ENCODE measurements around the gene SELENOK. TPM values are rescaled to one million over a fixed set of nuclear protein-coding genes. Genes with fewer than 3 reads are reported as not detected.

Gene SELENOK
- total RNA-seq, 1 experiment from 2014 or later: 21.9 TPM

GRCh38 chr3:53888232-53888631 is 3.4 kb downstream of the SELENOK start:
- ChIA-PET CTCF (no interaction called here), POLR2A (ENCODE audit: unreplicated experiment) (no interaction called here)
- Histone ChIP-seq H3K27me3 (ENCODE audit: insufficient read depth, low read depth) (no peaks in the 10 kb centered on the region), H3K79me2 (ENCODE audit: low read depth) (peaks cover 28% of the 10 kb centered on the region), H3K4me1 (replicated peaks; ENCODE audit: insufficient read depth) (peaks cover 10% of the 10 kb centered on the region), H3K9me3 (ENCODE audit: insufficient read depth, low read depth) (no peaks in the 10 kb centered on the region), H3K4me2 (no peak overlapping the region), H4K20me1 (ENCODE audit: insufficient read depth) (no peaks in the 10 kb centered on the region; the same call in 1 of the 2 replicates), H3K9me2 (ENCODE audit: insufficient read depth) (no peaks in the 10 kb centered on the region), H3F3A (ENCODE audit: insufficient read depth, low read depth) (peaks cover 6% of the 10 kb centered on the region; the same call in 1 of the 2 replicates), H3K4me3 (no peak overlapping the region), H3K36me3 (ENCODE audit: low read depth) (0 out of 2 replicates have a peak, but pooled peaks cover 8% of the 10 kb centered on the region), H3K27ac (no peak overlapping the region), H2AFZ (no peak overlapping the region)
- no peak for TF ChIP-seq EZH2 (IDR thresholded peaks at IDR 0.05; ENCODE audit: low read depth)
- no peak for TF ChIP-seq CTCF (conservative IDR thresholded peaks at IDR 0.05)
- intact Hi-C loops (cut with micrococcal nuclease; ENCODE audit: unreplicated experiment): no loop called here
- BruUV-seq (replicated peaks): no TSS peak
- no peak for DNase-seq

DNA sequence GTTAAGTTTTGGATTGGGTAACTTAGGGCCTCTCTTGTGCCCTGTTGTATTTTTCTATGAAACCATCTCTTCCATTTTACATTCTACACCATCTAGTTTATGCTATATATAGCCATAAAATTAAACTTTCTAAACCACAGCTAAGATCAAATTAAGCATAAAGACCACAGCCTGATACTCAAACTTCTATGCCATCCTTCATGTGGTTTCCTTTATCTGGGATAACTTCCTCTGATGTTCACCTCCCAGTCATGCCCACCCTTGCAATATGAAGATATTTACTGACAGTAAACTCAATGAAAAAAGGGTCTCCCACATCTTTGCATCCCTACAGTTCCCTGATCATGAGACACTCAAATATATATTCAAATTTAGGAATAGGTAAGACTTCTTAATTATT is 4.2 kb downstream of the SELENOK start:
- H3K4me3 ChIP-seq: no peak overlapping the region
- intact Hi-C loops (cut with micrococcal nuclease; ENCODE audit: unreplicated experiment): no loop called here
- peaks cover 10% of the 10 kb centered on the region for H3K4me1 ChIP-seq (replicated peaks; ENCODE audit: insufficient read depth)
- no peak for DNase-seq
- H3K27ac ChIP-seq: no peak overlapping the region
- no peak overlapping the region for H3K4me2 ChIP-seq
- H2AFZ ChIP-seq: no peak overlapping the region
- ChIA-PET POLR2A (ENCODE audit: unreplicated experiment) (no interaction called here), CTCF (no interaction called here)
- H3K27me3 ChIP-seq (ENCODE audit: insufficient read depth, low read depth): no peaks in the 10 kb centered on the region
- H3K9me3 ChIP-seq (ENCODE audit: insufficient read depth, low read depth): no peaks in the 10 kb centered on the region
- peaks cover 28% of the 10 kb centered on the region for H3K79me2 ChIP-seq (ENCODE audit: low read depth)
- H4K20me1 ChIP-seq (ENCODE audit: insufficient read depth): no peaks in the 10 kb centered on the region; the same call in 1 of the 2 replicates
- no TSS peak for BruUV-seq (replicated peaks)
- H3F3A ChIP-seq (ENCODE audit: insufficient read depth, low read depth): peaks cover 5% of the 10 kb centered on the region; the same call in 1 of the 2 replicates
- no peaks in the 10 kb centered on the region for H3K9me2 ChIP-seq (ENCODE audit: insufficient read depth)
- H3K36me3 ChIP-seq (ENCODE audit: low read depth): 0 out of 2 replicates have a peak, but pooled peaks cover 8% of the 10 kb centered on the region
- TF ChIP-seq EZH2 (IDR thresholded peaks at IDR 0.05; ENCODE audit: low read depth) (no peak), CTCF (conservative IDR thresholded peaks at IDR 0.05) (no peak)

DNA sequence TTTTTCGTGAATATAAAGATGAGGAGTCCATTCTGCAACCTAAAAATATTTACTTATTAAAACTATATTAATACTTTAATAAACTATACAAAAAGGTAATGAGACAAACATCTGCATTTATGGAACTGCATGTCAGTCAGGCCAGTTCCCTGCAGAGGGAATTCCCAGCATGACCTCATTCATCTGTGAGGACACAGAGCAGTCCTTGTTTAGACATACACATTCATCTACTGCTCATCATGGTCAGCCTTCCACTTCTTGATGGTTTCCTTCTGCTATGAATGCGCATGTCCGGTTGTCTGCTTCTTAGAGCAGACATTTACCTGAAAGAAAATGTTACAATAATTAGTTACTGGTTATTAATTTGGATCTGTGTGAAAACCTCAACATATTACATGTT is 6.4 kb downstream of the SELENOK start:
- no TSS peak for BruUV-seq (replicated peaks)
- H4K20me1 ChIP-seq (ENCODE audit: insufficient read depth): no peaks in the 10 kb centered on the region; the same call in 1 of the 2 replicates
- H3K36me3 ChIP-seq (ENCODE audit: low read depth): 0 out of 2 replicates have a peak, but pooled peaks cover 8% of the 10 kb centered on the region
- POLR2A ChIA-PET (ENCODE audit: unreplicated experiment): no interaction called here
- no peak overlapping the region for H2AFZ ChIP-seq
- TF ChIP-seq CTCF (conservative IDR thresholded peaks at IDR 0.05): no peak
- no peak for TF ChIP-seq EZH2 (IDR thresholded peaks at IDR 0.05; ENCODE audit: low read depth)
- H3K4me3 ChIP-seq: no peak overlapping the region
- no peaks in the 10 kb centered on the region for H3K9me3 ChIP-seq (ENCODE audit: insufficient read depth, low read depth)
- H3K27ac ChIP-seq: no peak overlapping the region
- intact Hi-C loops (cut with micrococcal nuclease; ENCODE audit: unreplicated experiment): no loop called here
- H3K27me3 ChIP-seq (ENCODE audit: insufficient read depth, low read depth): no peaks in the 10 kb centered on the region
- CTCF ChIA-PET: no interaction called here
- H3K79me2 ChIP-seq (ENCODE audit: low read depth): peaks cover 28% of the 10 kb centered on the region
- no peak overlapping the region for H3K4me2 ChIP-seq
- no peaks in the 10 kb centered on the region; the same call in 1 of the 2 replicates for H3F3A ChIP-seq (ENCODE audit: insufficient read depth, low read depth)
- DNase-seq: no peak
- no peaks in the 10 kb centered on the region for H3K9me2 ChIP-seq (ENCODE audit: insufficient read depth)
- peaks cover 15% of the 10 kb centered on the region for H3K4me1 ChIP-seq (replicated peaks; ENCODE audit: insufficient read depth)
